Aorta (tissue), 5 donors: ENCODE results near the gene COLEC12. TPM values are rescaled to one million over a fixed set of nuclear protein-coding genes. Genes with fewer than 3 reads are reported as not detected.
A peak's percentile ranks its signal among the peaks of the same experiment; 100 is the strongest.
"Not testable (repeated sequence)": the region's sequence is repeated elsewhere in the genome, so short reads cannot be mapped to it uniquely, and the experiment has no call there.

ENCODE experiments used
- ATAC-seq: fragments of 200-7000 bp; cut with Tn5 transposase; one replicate; pipeline ENCODE4 v1.9.1; 2022; ENCODE audit warnings: moderate library complexity; ENCODE audit not compliant: low FRiP score
- DNase-seq, 2 donors: peaks; one replicate each; pipeline ENCODE4 v3.0.0-alpha.2; 2020
- H3K27ac ChIP-seq, 2 donors: one replicate each; pipeline ENCODE4 v1.5.1; 2013; ENCODE audit warnings: low read length in 2 of 2, mild to moderate bottlenecking in 2 of 2, moderate library complexity in 2 of 2, control low read depth in 1 of 2, inconsistent platforms in 1 of 2, low read depth in 1 of 2
- H3K27me3 ChIP-seq, 2 donors: one replicate each; pipeline ENCODE4 v1.6.1; 2013; ENCODE audit warnings: control low read depth in 1 of 2, low read length in 1 of 2, mild to moderate bottlenecking in 1 of 2, moderate library complexity in 1 of 2; ENCODE audit not compliant: insufficient read depth in 2 of 2, control insufficient read depth in 1 of 2
- H3K36me3 ChIP-seq, 2 donors: one replicate each; pipeline ENCODE4 v1.6.1; 2013; ENCODE audit warnings: control low read depth in 1 of 2, low read length in 1 of 2, mild to moderate bottlenecking in 1 of 2; ENCODE audit not compliant: insufficient read depth in 2 of 2, control insufficient read depth in 1 of 2
- H3K4me1 ChIP-seq, 2 donors: one replicate each; pipeline ENCODE4 v1.6.1; 2013; ENCODE audit warnings: low read length in 2 of 2, control low read depth in 1 of 2, mild to moderate bottlenecking in 1 of 2, moderate library complexity in 1 of 2; ENCODE audit not compliant: insufficient read depth in 2 of 2, control insufficient read depth in 1 of 2
- H3K4me3 ChIP-seq, 2 donors: one replicate each; pipeline ENCODE4 v1.5.1; 2013; ENCODE audit warnings: low read length in 2 of 2, control low read depth in 1 of 2, mild to moderate bottlenecking in 1 of 2
- H3K9me3 ChIP-seq: one replicate; pipeline ENCODE4 v1.6.1; 2013; ENCODE audit warnings: mild to moderate bottlenecking, low read length; ENCODE audit not compliant: control insufficient read depth
- WGBS, 2 donors: extraction: QIAGEN DNeasy Blood & Tissue Kit; methylation state at CpG; one replicate each; pipeline ENCODE4 v1.1.7; 2013; 5-methylcytosine and 5-hydroxymethylcytosine counted together
- intact Hi-C, 2 donors: fragments of 100-400 bp; cut with DNase I; formaldehyde crosslinking; loops; one replicate each; pipeline versions ENCODE4 v1.14.2 to v1.15.0; 2022
- polyA plus RNA-seq, 2 donors: library from polyadenylated mRNA; stranded (reverse); fragments of 200-250 nt; gene quantifications; one replicate each; pipeline ENCODE4 v1.2.3, GENCODE V29; 2013
- total RNA-seq, 2 donors: library from RNA; stranded (reverse); fragmentation: NEBNext Ultra II Directional; extraction: Animal tissue kit (Norgen Biotek cat#: 25700); gene quantifications; one replicate each; pipeline ENCODE4 v1.2.1, GENCODE V29; 2021
- donor health status: healthy with polysubstance abuse.
- donor health status: Bipolar disorder and iron deficiency.
- donor health status: DM: no; HTN: no; CAD: no.
- donor health status: DM: no; HTN: no; CAD: no.
- donor health status: DM: yes; HTN: yes; CAD: no.

COLEC12 gene
- total and polyA plus RNA-seq, 4 donors = 2.4 to 46.1 (median 10.7) TPM

DNA sequence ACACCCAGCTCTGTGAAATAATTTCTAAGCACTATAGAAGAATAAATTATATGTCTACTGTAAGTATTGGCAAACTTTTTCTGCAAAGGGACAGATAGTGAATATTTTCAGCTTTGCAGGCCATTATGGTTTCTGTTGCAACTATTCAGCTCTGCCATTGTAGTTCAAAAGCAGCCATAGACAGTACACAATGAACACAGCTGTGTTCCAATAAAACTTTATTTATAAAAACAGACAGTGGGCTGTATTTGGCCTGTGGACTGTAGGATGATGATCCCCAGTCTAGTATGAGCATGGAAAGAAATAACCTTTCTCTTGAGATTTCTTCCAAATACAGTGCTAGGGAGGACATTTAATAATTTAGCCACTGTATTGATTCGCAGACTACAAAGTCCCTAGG is 197.5 kb downstream of the COLEC12 start:
- ATAC-seq = no peak
- 52 to 100% methylated on average over 1 of the region's 1 CpG for WGBS, 2 donors
- H3K9me3 ChIP-seq = no peaks in the 10 kb centered on the region

DNA sequence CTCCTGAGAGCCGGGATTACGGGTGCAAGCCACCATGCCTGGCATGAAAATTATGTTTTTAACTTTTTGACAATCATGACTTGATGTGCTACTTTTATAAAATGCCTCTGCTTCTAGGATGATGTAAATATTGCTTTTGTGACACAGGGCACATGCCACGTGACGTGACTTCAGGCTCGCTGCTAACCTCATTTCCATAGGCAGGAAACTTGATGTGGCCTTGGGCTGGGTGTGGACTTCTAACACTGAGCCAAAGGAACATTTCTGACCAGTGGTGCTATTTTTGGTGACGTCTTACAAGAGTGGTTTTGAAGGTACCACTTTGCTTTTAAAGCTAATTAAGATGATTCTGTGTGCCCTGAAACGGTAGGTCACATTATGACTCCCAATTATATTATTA is 198.4 kb downstream of the COLEC12 start:
- H3K4me3 ChIP-seq = no peak overlapping the region
- H3K36me3 ChIP-seq = no peaks in the 10 kb centered on the region
- no peak for ATAC-seq
- no peaks in the 10 kb centered on the region for H3K4me1 ChIP-seq
- H3K27me3 ChIP-seq = no peaks in the 10 kb centered on the region
- H3K9me3 ChIP-seq = no peaks in the 10 kb centered on the region
- DNase-seq = no peak
- intact Hi-C loops = no loop called here
- no peak overlapping the region for H3K27ac ChIP-seq
- WGBS, 2 donors = 80 to 85% methylated on average over 7 of the region's 7 CpGs

More for the DNA sequence above, 197.5 kb downstream of the COLEC12 start:
- intact Hi-C loops = no loop called here
- DNase-seq = no peak
- Histone ChIP-seq H3K27me3 (no peaks in the 10 kb centered on the region), H3K27ac (no peak overlapping the region), H3K4me1 (no peaks in the 10 kb centered on the region), H3K36me3 (no peaks in the 10 kb centered on the region), H3K4me3 (no peak overlapping the region)

DNA sequence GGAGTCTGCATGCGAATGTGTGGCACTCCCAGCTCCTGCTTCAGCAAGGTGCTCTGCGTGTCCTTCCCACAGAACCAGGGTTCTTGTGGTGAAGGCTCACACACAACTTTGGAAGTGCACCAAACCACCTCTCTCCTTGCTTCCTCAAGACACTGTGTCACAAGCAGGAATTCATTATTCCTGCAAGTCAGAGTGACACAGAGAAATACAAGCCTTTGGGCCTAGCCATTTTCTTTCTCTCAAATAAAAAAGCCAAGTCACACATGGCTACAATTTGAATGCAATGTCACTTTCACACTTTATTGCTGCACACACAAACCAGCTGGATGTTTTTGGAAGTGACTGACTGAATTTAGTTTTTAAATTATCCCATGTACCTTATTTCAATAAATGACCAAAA is 202.6 kb downstream of the COLEC12 start:
- intact Hi-C loops = loop anchor here in 1 of 2 donors (5.0 kb wide), 1 partner anchor 314 kb away; no protein-coding TSS in a partner anchor
- H3K9me3 ChIP-seq = no peaks in the 10 kb centered on the region
- 94 to 95% methylated on average over 2 of the region's 2 CpGs for WGBS, 2 donors
- no peak for ATAC-seq
- H3K27me3 ChIP-seq = no peaks in the 10 kb centered on the region
- DNase-seq = no peak
- no peaks in the 10 kb centered on the region for H3K4me1 ChIP-seq
- H3K36me3 ChIP-seq = no peaks in the 10 kb centered on the region
- no peak overlapping the region for H3K27ac ChIP-seq
- no peak overlapping the region for H3K4me3 ChIP-seq

DNA sequence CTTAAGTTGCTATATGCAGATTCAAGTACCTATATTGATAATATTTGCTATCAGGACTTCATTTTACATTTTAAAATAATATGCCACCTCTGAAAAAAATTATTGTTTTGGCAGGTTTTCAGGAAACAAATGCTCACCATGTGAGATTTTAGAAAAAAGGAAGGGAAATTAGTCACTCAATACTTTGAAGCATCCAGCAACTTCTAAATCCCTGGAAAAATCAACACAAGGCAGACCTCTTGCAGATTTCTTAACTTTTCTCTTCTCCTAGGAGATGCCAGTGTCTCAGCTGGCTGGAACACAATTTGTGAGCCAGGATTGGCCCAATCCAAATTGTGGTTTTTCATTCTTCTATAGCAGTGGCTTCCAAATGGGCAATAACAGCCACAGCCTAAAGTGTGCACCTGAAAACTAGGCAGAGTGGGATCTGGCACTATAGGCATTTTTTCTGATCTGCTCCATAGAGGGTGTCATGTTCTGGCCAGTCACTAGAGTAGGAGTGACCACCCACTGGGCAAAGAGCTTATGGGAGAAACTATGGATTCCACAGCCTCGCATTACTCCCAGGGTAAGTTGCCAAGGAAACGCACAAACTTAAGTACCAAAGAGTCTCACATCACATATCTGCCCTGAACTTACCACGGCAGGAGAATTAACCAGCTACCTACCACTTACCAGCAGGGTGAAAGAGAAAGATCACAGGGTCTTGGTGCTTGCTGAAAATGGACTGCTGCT is 204.6 kb downstream of the COLEC12 start:
- DNase-seq (no peak), ATAC-seq (no peak)
- H3K4me3 ChIP-seq = no peak overlapping the region
- intact Hi-C loops = loop anchor here in 1 of 2 donors (5.0 kb wide), 1 partner anchor 316 kb away; no protein-coding TSS in a partner anchor
- H3K4me1 ChIP-seq = no peaks in the 10 kb centered on the region
- no peaks in the 10 kb centered on the region for H3K27me3 ChIP-seq
- peak overlapping the region in 1 of 2 donors; percentile 9 for H3K27ac ChIP-seq
- no peaks in the 10 kb centered on the region for H3K36me3 ChIP-seq
- WGBS, 2 donors = 10 to 15% methylated on average over 3 of the region's 3 CpGs
- H3K9me3 ChIP-seq = no peaks in the 10 kb centered on the region

DNA sequence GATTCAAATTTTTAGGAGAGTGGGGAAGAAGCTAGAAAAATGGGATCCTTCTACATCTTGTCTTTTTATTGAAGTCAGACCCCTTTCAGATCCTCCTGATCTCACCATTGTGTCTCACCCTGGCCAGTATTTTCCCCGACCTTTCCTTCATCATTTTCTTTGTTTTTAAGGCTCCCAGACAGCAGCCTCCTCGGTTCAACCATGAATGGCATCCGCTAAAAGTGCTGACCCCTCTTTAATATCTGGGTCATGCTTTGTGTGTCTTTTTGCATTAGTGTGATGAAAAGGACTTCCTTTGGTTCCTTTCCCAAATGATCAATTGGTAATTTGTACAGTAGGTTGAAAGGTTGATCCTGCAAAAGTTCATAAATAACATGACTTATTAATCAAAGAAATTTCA is 205.9 kb downstream of the COLEC12 start:
- Histone ChIP-seq H3K4me1 (no peaks in the 10 kb centered on the region), H3K36me3 (no peaks in the 10 kb centered on the region), H3K9me3 (no peaks in the 10 kb centered on the region), H3K27me3 (no peaks in the 10 kb centered on the region), H3K27ac (no peak overlapping the region), H3K4me3 (no peak overlapping the region)
- DNase-seq = no peak
- ATAC-seq = no peak
- 98 to 100% methylated on average over 3 of the region's 3 CpGs for WGBS, 2 donors
- intact Hi-C loops = no loop called here

DNA sequence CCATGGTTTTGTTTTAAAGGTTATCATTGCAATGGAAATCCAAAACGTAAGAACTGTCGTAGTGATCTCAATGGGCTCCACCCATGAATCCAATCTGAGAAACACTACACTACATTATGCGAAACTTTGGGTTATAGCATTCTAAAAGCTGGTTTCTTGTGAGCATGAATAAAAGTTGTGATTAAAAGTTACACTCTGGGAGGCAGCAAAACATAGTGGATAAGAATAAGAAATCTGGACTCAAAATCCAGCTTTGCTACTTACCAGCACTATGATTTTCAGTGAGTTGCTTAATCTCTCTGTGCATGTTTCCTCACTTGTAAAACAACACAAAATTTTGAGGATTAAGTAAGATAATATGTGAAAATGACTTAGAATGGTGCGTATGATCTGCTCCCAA is 207.0 kb downstream of the COLEC12 start:
- ATAC-seq (no peak), DNase-seq (no peak)
- no peak overlapping the region for H3K27ac ChIP-seq
- H3K4me3 ChIP-seq = no peak overlapping the region
- H3K36me3 ChIP-seq = no peaks in the 10 kb centered on the region
- intact Hi-C loops = no loop called here
- no peaks in the 10 kb centered on the region for H3K27me3 ChIP-seq
- no peaks in the 10 kb centered on the region for H3K9me3 ChIP-seq
- H3K4me1 ChIP-seq = no peaks in the 10 kb centered on the region
- 84 to 90% methylated on average over 4 of the region's 4 CpGs for WGBS, 2 donors

DNA sequence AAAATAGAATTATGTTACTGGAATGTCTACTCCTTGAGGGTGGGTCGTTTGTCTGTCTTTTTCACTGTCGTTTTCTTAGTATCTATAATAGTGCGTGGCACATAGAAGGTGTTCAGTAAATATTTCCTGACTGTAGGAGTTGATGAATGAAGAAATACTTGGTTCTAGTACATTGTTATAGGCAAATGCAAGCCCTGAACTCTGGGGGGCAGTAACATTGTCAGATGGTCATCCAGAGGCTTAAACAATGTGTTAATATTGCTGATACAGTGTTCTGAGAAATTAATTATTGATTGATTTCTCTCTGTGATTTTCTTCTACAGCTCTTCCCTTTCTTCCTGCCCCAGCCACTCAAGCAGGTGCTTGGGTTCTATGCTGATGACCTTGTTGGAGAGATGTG is 208.2 kb downstream of the COLEC12 start:
- no peak for ATAC-seq
- Histone ChIP-seq H3K9me3 (no peaks in the 10 kb centered on the region), H3K4me1 (no peaks in the 10 kb centered on the region), H3K36me3 (no peaks in the 10 kb centered on the region), H3K27ac (no peak overlapping the region), H3K27me3 (no peaks in the 10 kb centered on the region), H3K4me3 (no peak overlapping the region)
- intact Hi-C loops = no loop called here
- DNase-seq = no peak
- WGBS, 2 donors = 52 to 58% methylated on average over 3 of the region's 3 CpGs

DNA sequence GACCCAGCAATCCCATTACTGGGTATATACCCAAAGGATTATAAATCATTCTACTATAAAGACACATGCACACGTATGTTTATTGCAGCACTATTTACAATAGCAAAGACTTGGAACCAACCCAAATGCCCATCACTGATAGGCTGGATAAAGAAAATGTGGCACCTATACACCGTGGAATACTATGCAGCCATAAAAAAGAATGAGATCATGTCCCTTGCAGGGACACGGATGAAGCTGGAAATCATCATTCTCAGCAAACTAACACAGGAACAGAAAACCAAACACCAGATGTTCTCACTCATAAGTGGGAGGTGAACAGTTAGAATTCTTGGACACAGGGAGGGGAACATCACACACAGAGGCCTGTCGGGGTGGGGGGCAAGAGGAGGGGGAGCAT is 210.5 kb downstream of the COLEC12 start:
- H3K9me3 ChIP-seq, H3K36me3 ChIP-seq, H3K27me3 ChIP-seq, H3K4me3 ChIP-seq, H3K27ac ChIP-seq, DNase-seq, H3K4me1 ChIP-seq, ATAC-seq: not testable (repeated sequence)
- intact Hi-C loops = loop anchor here in 1 of 2 donors (2.0 kb wide), 1 partner anchor 325 kb away; no protein-coding TSS in a partner anchor
- 81 to 90% methylated on average over 4 of the region's 4 CpGs for WGBS, 2 donors

DNA sequence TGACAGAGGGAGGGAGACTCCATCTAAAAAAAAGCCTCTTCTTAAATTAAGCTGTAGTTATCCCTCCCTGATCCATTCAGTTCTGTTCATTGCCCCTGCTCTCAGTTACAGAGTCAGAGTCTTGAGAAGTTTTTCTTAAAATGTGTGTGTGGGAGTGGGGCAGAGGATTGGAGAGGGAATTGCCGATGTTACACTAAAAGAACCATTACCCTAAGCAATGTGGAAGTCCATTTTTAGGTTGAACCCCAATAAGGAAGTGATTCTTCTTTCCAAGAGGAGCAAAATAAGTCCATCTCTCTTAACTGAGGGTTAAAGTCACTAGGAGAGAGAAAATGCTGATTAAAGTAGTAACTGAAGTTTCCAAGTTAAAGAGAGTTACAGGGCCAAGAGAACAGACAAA is 211.5 kb downstream of the COLEC12 start:
- intact Hi-C loops = loop anchor here in 1 of 2 donors (2.0 kb wide), 1 partner anchor 326 kb away; no protein-coding TSS in a partner anchor
- Histone ChIP-seq H3K27me3 (no peaks in the 10 kb centered on the region), H3K4me1 (no peaks in the 10 kb centered on the region), H3K27ac (no peak overlapping the region), H3K4me3 (no peak overlapping the region), H3K9me3 (no peaks in the 10 kb centered on the region), H3K36me3 (no peaks in the 10 kb centered on the region)
- 42 to 94% methylated on average over 1 of the region's 1 CpG for WGBS, 2 donors
- no peak for DNase-seq
- ATAC-seq = no peak
